Measurements from ENCODE around the gene KSR1. TPM values are rescaled to one million over a fixed set of nuclear protein-coding genes. Genes with fewer than 3 reads are reported as not detected.

Gene KSR1
- total and polyA plus RNA-seq, 2 of the 8 experiments (the other 6 are each of a cell fraction or from before 2014, with no cell fraction given): 14.1 to 34.7 TPM

DNA sequence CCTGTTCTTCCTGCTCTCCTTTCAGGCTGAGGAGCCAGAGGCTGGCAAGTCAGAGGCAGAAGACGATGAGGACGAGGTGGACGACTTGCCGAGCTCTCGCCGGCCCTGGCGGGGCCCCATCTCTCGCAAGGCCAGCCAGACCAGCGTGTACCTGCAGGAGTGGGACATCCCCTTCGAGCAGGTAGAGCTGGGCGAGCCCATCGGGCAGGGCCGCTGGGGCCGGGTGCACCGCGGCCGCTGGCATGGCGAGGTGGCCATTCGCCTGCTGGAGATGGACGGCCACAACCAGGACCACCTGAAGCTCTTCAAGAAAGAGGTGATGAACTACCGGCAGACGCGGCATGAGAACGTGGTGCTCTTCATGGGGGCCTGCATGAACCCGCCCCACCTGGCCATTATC, 149.2 kb downstream of the KSR1 start:
- Histone ChIP-seq H2BK12ac (ENCODE audit: low read depth, low read length) (no peak overlapping the region), H3K4me2 (ENCODE audit: insufficient read depth in 1 of 2, low read depth in 2 of 2, low read length in 2 of 2) (no peak overlapping the region), H2BK120ac (replicated peaks; ENCODE audit: low read depth, low read length) (no peak overlapping the region), H3K23me2 (ENCODE audit: low read depth, low read length) (no peaks in the 10 kb centered on the region), H3K9me3 (ENCODE audit: insufficient read depth in 2 of 2, low read depth in 1 of 2, low read length in 1 of 2) (no peaks in the 10 kb centered on the region), H3K23ac (ENCODE audit: insufficient read length) (no peak overlapping the region), H3K79me1 (ENCODE audit: low read depth, low read length) (no peaks in the 10 kb centered on the region), H3K9ac (replicated peaks in 1 of 4; ENCODE audit: extremely low read depth in 1 of 4, low read depth in 3 of 4, low read length in 3 of 4) (no peak overlapping the region), H3K36me3 (ENCODE audit: control insufficient read depth in 2 of 4, insufficient read depth in 4 of 4, low read length in 3 of 4) (peaks cover 0 to 9% (median 6%) of the 10 kb centered on the region in 4 experiments; a peak in 6 of 8 replicates), H3K4me1 (replicated peaks in 1 of 4; ENCODE audit: control insufficient read depth in 3 of 4, insufficient read depth in 4 of 4, low read length in 3 of 4) (no peaks in the 10 kb centered on the region; a peak in 1 of 7 replicates), H3K4ac (replicated peaks; ENCODE audit: insufficient read length, low read depth, low read length) (no peak overlapping the region), H4K20me1 (replicated peaks in 1 of 2; ENCODE audit: control insufficient read depth in 1 of 2, insufficient read depth in 2 of 2, low read length in 2 of 2) (peaks cover 0 to 3% of the 10 kb centered on the region in 2 experiments), H3K14ac (ENCODE audit: insufficient read length) (no peak overlapping the region), H4K8ac (ENCODE audit: extremely low read depth, insufficient read depth, low read length) (no peak overlapping the region), H4K91ac (replicated peaks; ENCODE audit: insufficient read length, low read length) (no peak overlapping the region), H3K4me3 (ENCODE audit: extremely low read depth in 1 of 4, insufficient read depth in 2 of 4, low read depth in 3 of 4, low read length in 4 of 4) (no peak overlapping the region), H2BK20ac (ENCODE audit: low read length) (no peak overlapping the region), H2BK5ac (ENCODE audit: low read depth, low read length) (no peak overlapping the region), H4K5ac (ENCODE audit: insufficient read length, low read depth, low read length) (no peak overlapping the region), H2AK5ac (ENCODE audit: low read depth, low read length) (no peak overlapping the region), H2BK15ac (ENCODE audit: low read length) (no peak overlapping the region), H3K79me2 (ENCODE audit: control insufficient read depth in 1 of 2, insufficient read depth in 2 of 2, low read length in 2 of 2) (no peaks in the 10 kb centered on the region), H3K56ac (replicated peaks; ENCODE audit: insufficient read length, low read depth, low read length) (no peak overlapping the region), H3K27me3 (replicated peaks in 1 of 4; ENCODE audit: control insufficient read depth in 3 of 4, extremely low read depth in 1 of 4, insufficient read depth in 3 of 4, low read length in 3 of 4) (no peaks in the 10 kb centered on the region), H3K27ac (ENCODE audit: low read depth, low read length) (no peak overlapping the region), H2AFZ (ENCODE audit: low read length) (no peak overlapping the region), H3K18ac (ENCODE audit: extremely low read depth, low read length) (no peak overlapping the region)
- TF ChIP-seq MAFK (IDR thresholded peaks at IDR 0.05; ENCODE audit: low read depth, low read length): no peak
- ChIA-PET POLR2A (ENCODE audit: partially characterized antibody) (no interaction called here), CTCF (ENCODE audit: partially characterized antibody) (interaction anchor here (0.9 to 13.1 kb wide), 10 partner anchors 9 to 221 kb away, joined by 3 to 305 read pairs (median 20); partner anchors contain the start of gene KSR1)
- DNase-seq (ENCODE audit: low read depth in 1 of 2, low spot score in 2 of 2) (no peak), FAIRE-seq (no peak)
- 93% methylated on average over 25 of the region's 25 CpGs; no CpG with 5 or more reads in 1 of the 2 experiments for WGBS, 2 experiments (ENCODE audit: extremely low coverage in 1 of 2, insufficient coverage in 1 of 2, insufficient read length in 1 of 2, insufficient replicate concordance in 2 of 2, low coverage in 1 of 2, low lambda C conversion rate in 2 of 2, missing lambda C conversion rate in 1 of 2)

Data from H1 (cell line).